SK-N-SH (cell line): ENCODE measurements around the gene BMPR1B. TPM values are rescaled to one million over a fixed set of nuclear protein-coding genes. Genes with fewer than 3 reads are reported as not detected.

ENCODE experiments used
- CTCF ChIA-PET: fragments of 300-600, 350-600 bp; formaldehyde crosslinking; extraction: SDS; loops from one replicate; lab custom pipeline; 2021; lab: Yijun Ruan, JAX
- POLR2A ChIA-PET: fragments of 350-600 bp; sonication (Branson Sonifier 250); formaldehyde crosslinking; extraction: SDS; loops from one replicate; lab custom pipeline; 2020; ENCODE audit warnings: antibody characterized with exemption, inconsistent platforms; lab: Yijun Ruan, JAX
- DNase-seq: peaks from one replicate; pipeline ENCODE4 v3.0.0; 2012
- H2AFZ ChIP-seq: fragments of 200-600 bp; sonication (generic); 2 replicates; pipeline ENCODE4 v1.8.1; 2016; ENCODE audit warnings: antibody characterized with exemption, mild to moderate bottlenecking, low read depth
- H3F3A ChIP-seq: fragments of 200-600 bp; sonication (generic); replicated peaks from 2 replicates; pipeline ENCODE3; 2016; ENCODE audit warnings: antibody characterized with exemption, mild to moderate bottlenecking; ENCODE audit not compliant: insufficient read depth
- H3K27ac ChIP-seq, 2 experiments: fragments of 200-500 bp in 1 of 2; fragments of 200-600 bp in 1 of 2; sonication (Bioruptor generic) in 1 of 2; sonication (generic), shearing (Covaris generic) in 1 of 2; 2 replicates each; pipeline versions ENCODE4 v1.5.1 to v1.6.1; 2014 to 2016; ENCODE audit warnings: low read depth in 2 of 2, inconsistent platforms in 1 of 2, low read length in 1 of 2, mild to moderate bottlenecking in 1 of 2, mixed read lengths in 1 of 2
- H3K27me3 ChIP-seq: fragments of 200-600 bp; sonication (generic), shearing (Covaris generic); 2 replicates; pipeline ENCODE4 v1.6.1; 2016; ENCODE audit warnings: mixed run types; ENCODE audit not compliant: insufficient read depth
- H3K36me3 ChIP-seq, 2 experiments: fragments of 200-500 bp in 1 of 2; fragments of 200-600 bp in 1 of 2; sonication (Bioruptor generic) in 1 of 2; sonication (generic) in 1 of 2; replicated peaks in 1 of 2; 2 replicates each; pipeline versions ENCODE3 to v1.5.1; 2014 to 2016; ENCODE audit warnings: low read length in 1 of 2, mild to moderate bottlenecking in 1 of 2; ENCODE audit not compliant: insufficient read depth in 2 of 2, control insufficient read depth in 1 of 2
- H3K4me1 ChIP-seq, 2 experiments: fragments of 200-500 bp in 1 of 2; fragments of 200-600 bp in 1 of 2; sonication (Bioruptor generic) in 1 of 2; sonication (generic), shearing (Covaris generic) in 1 of 2; 2 replicates each; pipeline versions ENCODE4 v1.5.1 to v1.6.1; 2014 to 2016; ENCODE audit warnings: low read depth in 1 of 2, low read length in 1 of 2, mixed run types in 1 of 2; ENCODE audit not compliant: insufficient read depth in 2 of 2, control insufficient read depth in 1 of 2
- H3K4me2 ChIP-seq: fragments of 200-600 bp; sonication (generic), shearing (Covaris generic); 2 replicates; pipeline ENCODE4 v1.6.1; 2017; ENCODE audit warnings: mixed run types
- H3K4me3 ChIP-seq, 2 experiments: fragments of 200-500 bp in 1 of 2; fragments of 200-600 bp in 1 of 2; sonication (Bioruptor generic) in 1 of 2; sonication (generic), shearing (Covaris generic) in 1 of 2; 2 replicates each; pipeline versions ENCODE4 v1.5.1 to v1.8.1; 2014 to 2016; ENCODE audit warnings: low read depth in 2 of 2, inconsistent platforms in 1 of 2, low read length in 1 of 2, mild to moderate bottlenecking in 1 of 2, mixed read lengths in 1 of 2, moderate library complexity in 1 of 2
- H3K79me2 ChIP-seq: fragments of 200-600 bp; sonication (generic); 2 replicates; pipeline ENCODE4 v1.8.1; 2017; ENCODE audit warnings: mild to moderate bottlenecking; ENCODE audit not compliant: insufficient read depth
- H3K9ac ChIP-seq: fragments of 200-600 bp; sonication (generic); 2 replicates; pipeline ENCODE4 v1.6.1; 2017; ENCODE audit warnings: mixed run types
- H3K9me2 ChIP-seq: fragments of 200-600 bp; sonication (generic); 2 replicates; pipeline ENCODE4 v1.6.1; 2017; ENCODE audit warnings: mixed run types
- H3K9me3 ChIP-seq: fragments of 200-600 bp; sonication (generic); 2 replicates; pipeline ENCODE4 v1.6.1; 2017; ENCODE audit warnings: mixed run types, mild to moderate bottlenecking, moderate library complexity
- H4K20me1 ChIP-seq: fragments of 200-600 bp; sonication (generic); 2 replicates; pipeline ENCODE4 v1.6.1; 2017; ENCODE audit warnings: mild to moderate bottlenecking, mixed run types; ENCODE audit not compliant: insufficient read depth
- CHD2 ChIP-seq: fragments of 150-350 bp; IDR thresholded peaks from 2 replicates; pipeline ENCODE4 v1.6.1; 2018; ENCODE audit warnings: low read length; ENCODE audit not compliant: partially characterized antibody
- EP300 ChIP-seq, 2 experiments: IDR thresholded peaks; 2 replicates each; pipeline versions ENCODE4 v1.4.0 to v1.6.1; 2012; ENCODE audit warnings: borderline replicate concordance in 1 of 2, low read depth in 1 of 2, low read length in 1 of 2
- FOXJ3 ChIP-seq: sonication (generic); formaldehyde crosslinking; IDR thresholded peaks from 2 replicates; pipeline ENCODE4 v1.5.1; 2020; ENCODE audit warnings: mild to moderate bottlenecking, missing genetic modification reagents
- GABPA ChIP-seq: IDR thresholded peaks from 2 replicates; pipeline ENCODE4 v1.4.0; 2012; ENCODE audit warnings: low read depth, mild to moderate bottlenecking
- IRF3 ChIP-seq: fragments of 150-350 bp; IDR thresholded peaks from 2 replicates; pipeline ENCODE4 v1.6.1; 2016; ENCODE audit warnings: mild to moderate bottlenecking, low read depth, low read length
- MAX ChIP-seq: IDR thresholded peaks from 2 replicates; pipeline ENCODE4 v1.4.0; 2012; ENCODE audit warnings: low read depth
- MEF2A ChIP-seq: IDR thresholded peaks from 2 replicates; pipeline ENCODE4 v1.4.0; 2012; ENCODE audit warnings: low read depth, borderline replicate concordance
- NFIC ChIP-seq: IDR thresholded peaks from 2 replicates; pipeline ENCODE4 v1.4.0; 2012; ENCODE audit warnings: borderline replicate concordance
- NRF1 ChIP-seq: IDR thresholded peaks from 2 replicates; pipeline ENCODE4 v1.6.1; 2012; ENCODE audit warnings: low read depth, mild to moderate bottlenecking, low read length
- POLR2AphosphoS5 ChIP-seq: IDR thresholded peaks from 2 replicates; pipeline ENCODE4 v1.6.1; 2012; ENCODE audit warnings: low read depth, low read length
- RCOR1 ChIP-seq: fragments of 150-350 bp; IDR thresholded peaks from 2 replicates; pipeline ENCODE4 v1.6.1; 2017; ENCODE audit warnings: antibody characterized with exemption, low read length
- REST ChIP-seq: IDR thresholded peaks from 2 replicates; pipeline ENCODE4 v1.6.1; 2012; ENCODE audit warnings: mild to moderate bottlenecking, low read depth, low read length, moderate library complexity
- RFX5 ChIP-seq: IDR thresholded peaks from 2 replicates; pipeline ENCODE4 v1.6.1; 2012; ENCODE audit warnings: mild to moderate bottlenecking, improper control_type of control experiment, low read length
- RXRA ChIP-seq: IDR thresholded peaks from 2 replicates; pipeline ENCODE4 v1.4.0; 2012; ENCODE audit warnings: low read depth, mild to moderate bottlenecking, borderline replicate concordance
- SMC3 ChIP-seq: IDR thresholded peaks from 2 replicates; pipeline ENCODE4 v1.6.1; 2012; ENCODE audit warnings: low read depth, low read length, improper control_type of control experiment
- USF1 ChIP-seq: IDR thresholded peaks from 2 replicates; pipeline ENCODE4 v1.4.0; 2012; ENCODE audit warnings: low read depth, borderline replicate concordance
- USF2 ChIP-seq: fragments of 150-350 bp; IDR thresholded peaks from 2 replicates; pipeline ENCODE4 v1.6.1; 2017; ENCODE audit warnings: antibody characterized with exemption, low read length, low read depth, borderline replicate concordance
- YY1 ChIP-seq: IDR thresholded peaks from 2 replicates; pipeline ENCODE4 v1.4.0; 2012; ENCODE audit warnings: low read depth, mild to moderate bottlenecking
- WGBS: methylation state at CpG from one replicate; pipeline ENCODE4 v1.1.6; 2017; ENCODE audit warnings: low lambda C conversion rate; 5-methylcytosine and 5-hydroxymethylcytosine counted together
- polyA plus RNA-seq, 3 experiments: library from polyadenylated mRNA; depleted of rRNA; stranded (reverse); fragments of >200 nt; gene quantifications; 2 replicates each; pipeline ENCODE4 v1.2.3, GENCODE V29; 2012

Gene BMPR1B
- polyA plus RNA-seq, 1 of the 3 experiments (the other 2 are of a cell fraction): 0.16 TPM

GRCh38 chr4:94961420-94961819, 203.7 kb downstream of the BMPR1B start:
- no peak for DNase-seq
- 78% methylated on average over 2 of the region's 2 CpGs for WGBS

GRCh38 chr4:94962484-94962883, 204.7 kb downstream of the BMPR1B start:
- Histone ChIP-seq H3K27ac (no peak overlapping the region), H3F3A (no peaks in the 10 kb centered on the region), H4K20me1 (no peaks in the 10 kb centered on the region), H2AFZ (no peak overlapping the region), H3K79me2 (no peaks in the 10 kb centered on the region), H3K4me1 (no peaks in the 10 kb centered on the region), H3K4me2 (no peak overlapping the region), H3K36me3 (no peaks in the 10 kb centered on the region), H3K9me2 (no peaks in the 10 kb centered on the region), H3K9ac (no peak overlapping the region), H3K4me3 (no peak overlapping the region), H3K9me3 (no peaks in the 10 kb centered on the region), H3K27me3 (no peaks in the 10 kb centered on the region)
- ChIA-PET CTCF (no interaction called here), POLR2A (no interaction called here)
- no peak for DNase-seq
- TF ChIP-seq RFX5 (no peak), RXRA (no peak), POLR2AphosphoS5 (no peak), YY1 (no peak), CHD2 (no peak), USF1 (no peak), RCOR1 (no peak), FOXJ3 (no peak), REST (no peak), IRF3 (no peak), MAX (no peak), SMC3 (no peak), EP300 (IDR thresholded peaks at IDR 0.05; ENCODE audit: borderline replicate concordance in 1 of 2, low read depth in 1 of 2, low read length in 1 of 2) (no peak), GABPA (no peak), NRF1 (no peak)

More at GRCh38 chr4:94961420-94961819, 203.7 kb downstream of the BMPR1B start:
- ChIA-PET CTCF (interaction anchor here (1.1 to 1.2 kb wide), 2 partner anchors 15 to 17 kb away, joined by 3 read pairs; no protein-coding TSS in a partner anchor), POLR2A (no interaction called here)
- no peak overlapping the region for H3K9ac ChIP-seq
- no peak overlapping the region for H3K4me3 ChIP-seq
- no peaks in the 10 kb centered on the region for H3K9me2 ChIP-seq
- H3K79me2 ChIP-seq: no peaks in the 10 kb centered on the region
- no peaks in the 10 kb centered on the region for H3K27me3 ChIP-seq
- TF ChIP-seq YY1: no peak
- TF ChIP-seq MEF2A: no peak
- TF ChIP-seq NFIC: no peak
- no peak for TF ChIP-seq USF2
- no peak overlapping the region for H3K4me2 ChIP-seq
- no peaks in the 10 kb centered on the region for H3F3A ChIP-seq
- no peaks in the 10 kb centered on the region for H3K36me3 ChIP-seq
- H3K27ac ChIP-seq: no peak overlapping the region
- no peaks in the 10 kb centered on the region for H3K9me3 ChIP-seq
- H3K4me1 ChIP-seq: no peaks in the 10 kb centered on the region; a peak in 1 of 4 replicates
- H4K20me1 ChIP-seq: no peaks in the 10 kb centered on the region
- no peak overlapping the region; the same call in 1 of the 2 replicates for H2AFZ ChIP-seq
